Measurements from ENCODE around the gene DNAH6.

DNA sequence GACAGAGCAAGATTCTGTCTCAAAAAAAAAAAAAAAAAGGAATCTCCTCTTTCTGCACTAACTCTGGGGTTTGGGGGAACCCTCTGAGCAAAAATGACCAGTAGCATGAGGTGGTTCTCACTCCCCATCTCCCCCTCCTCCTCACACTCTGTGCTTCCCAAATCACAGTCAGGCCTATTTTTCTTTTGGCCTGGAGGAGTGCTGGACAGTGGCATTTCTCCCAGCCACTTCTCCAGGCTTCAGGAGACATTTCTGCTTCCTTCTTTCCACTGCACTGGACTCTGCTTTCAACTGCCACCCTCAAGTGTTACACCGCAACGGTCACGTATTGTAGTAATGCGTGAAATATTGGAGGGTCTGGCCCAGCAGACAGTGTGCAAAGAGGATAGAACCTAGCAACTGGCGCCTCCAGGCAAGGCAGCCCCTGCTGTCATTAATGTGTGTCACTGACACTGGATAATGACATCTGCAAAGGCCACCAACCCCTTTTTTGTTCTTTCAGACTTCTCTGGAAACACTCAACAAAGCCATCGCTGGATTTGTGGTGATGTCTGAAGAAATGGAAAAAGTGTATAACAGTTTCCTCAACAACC is 295.6 kb downstream of the DNAH6 start:
- TF ChIP-seq, protein P1, sequence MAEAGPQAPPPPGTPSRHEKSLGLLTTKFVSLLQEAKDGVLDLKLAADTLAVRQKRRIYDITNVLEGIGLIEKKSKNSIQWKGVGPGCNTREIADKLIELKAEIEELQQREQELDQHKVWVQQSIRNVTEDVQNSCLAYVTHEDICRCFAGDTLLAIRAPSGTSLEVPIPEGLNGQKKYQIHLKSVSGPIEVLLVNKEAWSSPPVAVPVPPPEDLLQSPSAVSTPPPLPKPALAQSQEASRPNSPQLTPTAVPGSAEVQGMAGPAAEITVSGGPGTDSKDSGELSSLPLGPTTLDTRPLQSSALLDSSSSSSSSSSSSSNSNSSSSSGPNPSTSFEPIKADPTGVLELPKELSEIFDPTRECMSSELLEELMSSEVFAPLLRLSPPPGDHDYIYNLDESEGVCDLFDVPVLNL (CRISPR knock-in tag; IDR thresholded peaks at IDR 0.05; ENCODE audit: borderline replicate concordance, low read depth) = no peak
- TF ChIP-seq, protein P2, sequence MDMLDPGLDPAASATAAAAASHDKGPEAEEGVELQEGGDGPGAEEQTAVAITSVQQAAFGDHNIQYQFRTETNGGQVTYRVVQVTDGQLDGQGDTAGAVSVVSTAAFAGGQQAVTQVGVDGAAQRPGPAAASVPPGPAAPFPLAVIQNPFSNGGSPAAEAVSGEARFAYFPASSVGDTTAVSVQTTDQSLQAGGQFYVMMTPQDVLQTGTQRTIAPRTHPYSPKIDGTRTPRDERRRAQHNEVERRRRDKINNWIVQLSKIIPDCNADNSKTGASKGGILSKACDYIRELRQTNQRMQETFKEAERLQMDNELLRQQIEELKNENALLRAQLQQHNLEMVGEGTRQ (CRISPR knock-in tag; IDR thresholded peaks at IDR 0.05) = no peak
- no peak for TF ChIP-seq NR3C1 (CRISPR knock-in tag; conservative IDR thresholded peaks at IDR 0.05; ENCODE audit: low read depth)
- TF ChIP-seq, protein P3, sequence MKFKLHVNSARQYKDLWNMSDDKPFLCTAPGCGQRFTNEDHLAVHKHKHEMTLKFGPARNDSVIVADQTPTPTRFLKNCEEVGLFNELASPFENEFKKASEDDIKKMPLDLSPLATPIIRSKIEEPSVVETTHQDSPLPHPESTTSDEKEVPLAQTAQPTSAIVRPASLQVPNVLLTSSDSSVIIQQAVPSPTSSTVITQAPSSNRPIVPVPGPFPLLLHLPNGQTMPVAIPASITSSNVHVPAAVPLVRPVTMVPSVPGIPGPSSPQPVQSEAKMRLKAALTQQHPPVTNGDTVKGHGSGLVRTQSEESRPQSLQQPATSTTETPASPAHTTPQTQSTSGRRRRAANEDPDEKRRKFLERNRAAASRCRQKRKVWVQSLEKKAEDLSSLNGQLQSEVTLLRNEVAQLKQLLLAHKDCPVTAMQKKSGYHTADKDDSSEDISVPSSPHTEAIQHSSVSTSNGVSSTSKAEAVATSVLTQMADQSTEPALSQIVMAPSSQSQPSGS (CRISPR knock-in tag; IDR thresholded peaks at IDR 0.05; ENCODE audit: borderline replicate concordance, low read depth) = no peak

Data from WTC11 (cell line).